Measurements from ENCODE around the gene OR14J1. TPM values are rescaled to one million over a fixed set of nuclear protein-coding genes. Genes with fewer than 3 reads are reported as not detected.

The OR14J1 gene
- total and polyA plus RNA-seq, 2 experiments from 2014 or later: not detected

DNA sequence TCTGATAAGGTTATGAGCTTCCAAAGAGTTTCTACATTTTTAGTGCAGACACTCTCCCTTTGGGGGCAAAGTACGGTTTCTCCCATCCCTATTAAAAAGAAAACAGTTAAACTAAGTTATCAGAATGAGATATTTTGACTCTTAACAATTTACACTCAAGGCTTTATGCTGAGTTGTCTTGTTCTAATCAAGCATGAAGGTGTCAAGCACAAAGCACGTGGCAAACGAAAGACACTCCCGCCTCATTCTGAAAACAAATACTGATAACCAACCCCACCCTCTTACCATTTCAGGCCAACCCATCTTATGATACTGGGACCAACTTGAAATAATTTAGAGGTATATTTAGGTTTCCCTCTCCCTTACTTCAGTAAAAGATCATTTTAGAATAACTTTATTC lies 24.3 kb downstream of the OR14J1 start (continued):
- TF ChIP-seq, protein P1, sequence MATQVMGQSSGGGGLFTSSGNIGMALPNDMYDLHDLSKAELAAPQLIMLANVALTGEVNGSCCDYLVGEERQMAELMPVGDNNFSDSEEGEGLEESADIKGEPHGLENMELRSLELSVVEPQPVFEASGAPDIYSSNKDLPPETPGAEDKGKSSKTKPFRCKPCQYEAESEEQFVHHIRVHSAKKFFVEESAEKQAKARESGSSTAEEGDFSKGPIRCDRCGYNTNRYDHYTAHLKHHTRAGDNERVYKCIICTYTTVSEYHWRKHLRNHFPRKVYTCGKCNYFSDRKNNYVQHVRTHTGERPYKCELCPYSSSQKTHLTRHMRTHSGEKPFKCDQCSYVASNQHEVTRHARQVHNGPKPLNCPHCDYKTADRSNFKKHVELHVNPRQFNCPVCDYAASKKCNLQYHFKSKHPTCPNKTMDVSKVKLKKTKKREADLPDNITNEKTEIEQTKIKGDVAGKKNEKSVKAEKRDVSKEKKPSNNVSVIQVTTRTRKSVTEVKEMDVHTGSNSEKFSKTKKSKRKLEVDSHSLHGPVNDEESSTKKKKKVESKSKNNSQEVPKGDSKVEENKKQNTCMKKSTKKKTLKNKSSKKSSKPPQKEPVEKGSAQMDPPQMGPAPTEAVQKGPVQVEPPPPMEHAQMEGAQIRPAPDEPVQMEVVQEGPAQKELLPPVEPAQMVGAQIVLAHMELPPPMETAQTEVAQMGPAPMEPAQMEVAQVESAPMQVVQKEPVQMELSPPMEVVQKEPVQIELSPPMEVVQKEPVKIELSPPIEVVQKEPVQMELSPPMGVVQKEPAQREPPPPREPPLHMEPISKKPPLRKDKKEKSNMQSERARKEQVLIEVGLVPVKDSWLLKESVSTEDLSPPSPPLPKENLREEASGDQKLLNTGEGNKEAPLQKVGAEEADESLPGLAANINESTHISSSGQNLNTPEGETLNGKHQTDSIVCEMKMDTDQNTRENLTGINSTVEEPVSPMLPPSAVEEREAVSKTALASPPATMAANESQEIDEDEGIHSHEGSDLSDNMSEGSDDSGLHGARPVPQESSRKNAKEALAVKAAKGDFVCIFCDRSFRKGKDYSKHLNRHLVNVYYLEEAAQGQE (IDR thresholded peaks at IDR 0.05; ENCODE audit: unreplicated experiment): no peak

- H3K27ac Mint-ChIP-seq: no peak overlapping the region
- Histone ChIP-seq H3K36me3 (ENCODE audit: insufficient read depth) (no peaks in the 10 kb centered on the region), H2AFZ (no peak overlapping the region), H3F3A (replicated peaks; ENCODE audit: low read depth) (no peaks in the 10 kb centered on the region), H3K79me2 (replicated peaks; ENCODE audit: insufficient read depth) (no peaks in the 10 kb centered on the region), H3K27ac (ENCODE audit: low read depth) (no peak overlapping the region), H3K27me3 (ENCODE audit: insufficient read depth) (no peaks in the 10 kb centered on the region), H4K20me1 (replicated peaks; ENCODE audit: insufficient read depth) (no peaks in the 10 kb centered on the region), H3K4me2 (no peak overlapping the region), H3K4me1 (ENCODE audit: insufficient read depth) (no peaks in the 10 kb centered on the region), H3K4me3 (no peak overlapping the region), H3K9me2 (ENCODE audit: insufficient read depth) (peaks cover 14% of the 10 kb centered on the region)
- H3K27me3 Mint-ChIP-seq (ENCODE audit: insufficient read depth, low read depth, poor library complexity): peaks cover 3% of the 10 kb centered on the region
- no peaks in the 10 kb centered on the region for H3K9me3 Mint-ChIP-seq
- DNase-seq (ENCODE audit: low spot score) (no peak), ATAC-seq (no peak)
- no peak for TF ChIP-seq JUNB (IDR thresholded peaks at IDR 0.05; ENCODE audit: unreplicated experiment)
- no peak for TF ChIP-seq POLR2AphosphoS5 (IDR thresholded peaks at IDR 0.05; ENCODE audit: low read depth)
- no peak for TF ChIP-seq CREB1 (CRISPR knock-in tag; IDR thresholded peaks at IDR 0.05; ENCODE audit: low read depth)
- H3K4me3 Mint-ChIP-seq: no peak overlapping the region
- no peaks in the 10 kb centered on the region for H3K4me1 Mint-ChIP-seq
- H3K36me3 Mint-ChIP-seq (ENCODE audit: low read depth): no peaks in the 10 kb centered on the region
Measured at GRCh38 chr6:29332676-29333075, 31.2 kb downstream of the OR14J1 start.

- no peak for ATAC-seq
Measured at GRCh38 chr6:29336269-29336668, 34.8 kb downstream of the OR14J1 start.

DNA sequence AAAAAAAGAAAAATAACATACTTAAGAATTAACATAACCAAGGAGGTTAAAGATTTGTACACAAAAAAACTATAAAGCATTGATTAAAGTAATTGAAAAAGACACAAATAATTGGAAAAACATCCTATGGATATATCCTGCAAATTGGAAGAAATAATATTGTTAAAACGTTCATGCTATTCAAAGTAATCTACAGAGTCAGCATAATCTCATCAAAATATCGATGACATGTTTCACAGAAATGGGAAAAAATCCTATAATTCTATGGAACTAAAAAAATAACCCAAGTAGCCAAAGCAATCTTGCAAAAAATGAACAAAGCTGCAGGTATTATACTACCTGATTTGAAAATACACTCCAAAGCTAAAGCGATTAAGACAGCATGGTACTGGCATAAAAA lies 43.9 kb downstream of the OR14J1 start:
- no peak overlapping the region for H3K27ac ChIP-seq (ENCODE audit: low read depth)
- Mint-ChIP-seq H3K4me1 (no peaks in the 10 kb centered on the region), H3K27me3 (ENCODE audit: insufficient read depth, low read depth, poor library complexity) (no peaks in the 10 kb centered on the region), H3K36me3 (ENCODE audit: low read depth) (no peaks in the 10 kb centered on the region), H3K4me3 (no peak overlapping the region), H3K9me3 (no peaks in the 10 kb centered on the region), H3K27ac (no peak overlapping the region)
- no peaks in the 10 kb centered on the region for H3K79me2 ChIP-seq (replicated peaks; ENCODE audit: insufficient read depth)
- no peaks in the 10 kb centered on the region for H4K20me1 ChIP-seq (replicated peaks; ENCODE audit: insufficient read depth)
- H3K4me2 ChIP-seq: no peak overlapping the region
- no peaks in the 10 kb centered on the region for H3K9me2 ChIP-seq (ENCODE audit: insufficient read depth)
- no peaks in the 10 kb centered on the region for H3F3A ChIP-seq (replicated peaks; ENCODE audit: low read depth)
- DNase-seq (ENCODE audit: low spot score) (no peak), ATAC-seq (no peak)
- H3K36me3 ChIP-seq (ENCODE audit: insufficient read depth): no peaks in the 10 kb centered on the region
- no peaks in the 10 kb centered on the region for H3K4me1 ChIP-seq (ENCODE audit: insufficient read depth)
- no peak overlapping the region for H2AFZ ChIP-seq
- no peaks in the 10 kb centered on the region for H3K27me3 ChIP-seq (ENCODE audit: insufficient read depth)
- H3K4me3 ChIP-seq: no peak overlapping the region
- no peak for TF ChIP-seq STAT1 (IDR thresholded peaks at IDR 0.05; ENCODE audit: unreplicated experiment)
- TF ChIP-seq JUNB (IDR thresholded peaks at IDR 0.05; ENCODE audit: unreplicated experiment): no peak
- no peak for TF ChIP-seq POLR2AphosphoS5 (IDR thresholded peaks at IDR 0.05; ENCODE audit: low read depth)
- no peak for TF ChIP-seq ZNF331 (CRISPR knock-in tag; IDR thresholded peaks at IDR 0.05; ENCODE audit: low read depth)
- no peak for TF ChIP-seq EZH2 (IDR thresholded peaks at IDR 0.05; ENCODE audit: low read depth, unreplicated experiment)
- TF ChIP-seq, protein P2, sequence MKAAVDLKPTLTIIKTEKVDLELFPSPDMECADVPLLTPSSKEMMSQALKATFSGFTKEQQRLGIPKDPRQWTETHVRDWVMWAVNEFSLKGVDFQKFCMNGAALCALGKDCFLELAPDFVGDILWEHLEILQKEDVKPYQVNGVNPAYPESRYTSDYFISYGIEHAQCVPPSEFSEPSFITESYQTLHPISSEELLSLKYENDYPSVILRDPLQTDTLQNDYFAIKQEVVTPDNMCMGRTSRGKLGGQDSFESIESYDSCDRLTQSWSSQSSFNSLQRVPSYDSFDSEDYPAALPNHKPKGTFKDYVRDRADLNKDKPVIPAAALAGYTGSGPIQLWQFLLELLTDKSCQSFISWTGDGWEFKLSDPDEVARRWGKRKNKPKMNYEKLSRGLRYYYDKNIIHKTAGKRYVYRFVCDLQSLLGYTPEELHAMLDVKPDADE (IDR thresholded peaks at IDR 0.05): no peak
- TF ChIP-seq CREB1 (CRISPR knock-in tag; IDR thresholded peaks at IDR 0.05; ENCODE audit: low read depth): no peak
- TF ChIP-seq, protein P1 (IDR thresholded peaks at IDR 0.05; ENCODE audit: unreplicated experiment): no peak

More at GRCh38 chr6:29336269-29336668, 34.8 kb downstream of the OR14J1 start:
- H3F3A ChIP-seq (replicated peaks; ENCODE audit: low read depth): no peaks in the 10 kb centered on the region
- Mint-ChIP-seq H3K27me3 (ENCODE audit: insufficient read depth, low read depth, poor library complexity) (peaks cover 3% of the 10 kb centered on the region), H3K27ac (no peak overlapping the region), H3K4me1 (no peaks in the 10 kb centered on the region), H3K4me3 (no peak overlapping the region), H3K36me3 (ENCODE audit: low read depth) (no peaks in the 10 kb centered on the region), H3K9me3 (no peaks in the 10 kb centered on the region)
- no peak for DNase-seq (ENCODE audit: low spot score)
- H3K36me3 ChIP-seq (ENCODE audit: insufficient read depth): no peaks in the 10 kb centered on the region
- H3K4me2 ChIP-seq: no peak overlapping the region
- no peaks in the 10 kb centered on the region for H3K27me3 ChIP-seq (ENCODE audit: insufficient read depth)
- no peak for TF ChIP-seq CREB1 (CRISPR knock-in tag; IDR thresholded peaks at IDR 0.05; ENCODE audit: low read depth)
- TF ChIP-seq ZNF331 (CRISPR knock-in tag; IDR thresholded peaks at IDR 0.05; ENCODE audit: low read depth): no peak
- peaks cover 14% of the 10 kb centered on the region for H3K9me2 ChIP-seq (ENCODE audit: insufficient read depth)
- no peak overlapping the region for H3K4me3 ChIP-seq
- no peak overlapping the region for H3K27ac ChIP-seq (ENCODE audit: low read depth)
- H3K79me2 ChIP-seq (replicated peaks; ENCODE audit: insufficient read depth): no peaks in the 10 kb centered on the region
- no peak overlapping the region for H2AFZ ChIP-seq
- no peaks in the 10 kb centered on the region for H3K4me1 ChIP-seq (ENCODE audit: insufficient read depth)
- H4K20me1 ChIP-seq (replicated peaks; ENCODE audit: insufficient read depth): no peaks in the 10 kb centered on the region
